ENCODE results near the gene ATAD3C.
A peak's percentile ranks its signal among the peaks of the same experiment; 100 is the strongest.
"Not testable (repeated sequence)": the region's sequence is repeated elsewhere in the genome, so short reads cannot be mapped to it uniquely, and the experiment has no call there.

Gene ATAD3C

GRCh38 chr1:1449099-1449739 is at the start of gene ATAD3C:
Gene ATAD3C, plus strand, starts transcription at chr1:1449689. Its CDS starts 995 bp downstream, at chr1:1450684.
- DNase-seq = no peak

- DNase-seq = no peak
Measured at GRCh38 chr1:1399872-1400575, 49.5 kb upstream of the ATAD3C start.

GRCh38 chr1:1400576-1401456 is 48.7 kb upstream of the ATAD3C start:
- DNase-seq = no peak

- no peak for DNase-seq
Measured at GRCh38 chr1:1401457-1402010, 48.0 kb upstream of the ATAD3C start.

- peak; percentile 16 for DNase-seq
Measured at GRCh38 chr1:1402072-1402900, 47.2 kb upstream of the ATAD3C start.

GRCh38 chr1:1402901-1403392 is 46.5 kb upstream of the ATAD3C start:
- DNase-seq = not testable (repeated sequence)

- DNase-seq = no peak
Measured at GRCh38 chr1:1403653-1404052, 45.8 kb upstream of the ATAD3C start.

- no peak for DNase-seq
Measured at GRCh38 chr1:1406101-1406820, 43.2 kb upstream of the ATAD3C start.

- DNase-seq = peak; percentile 94
Measured at GRCh38 chr1:1406821-1407635, 42.5 kb upstream of the ATAD3C start, which contains the start of gene MRPL20. Gene MRPL20, minus strand, starts transcription at chr1:1407293. Its CDS starts 76 bp downstream, at chr1:1407217.

- DNase-seq = no peak
Measured at GRCh38 chr1:1407636-1408318, 41.7 kb upstream of the ATAD3C start.

GRCh38 chr1:1410238-1410637 is 39.3 kb upstream of the ATAD3C start:
- not testable (repeated sequence) for DNase-seq

GRCh38 chr1:1411626-1412025 is 37.9 kb upstream of the ATAD3C start:
- no peak for DNase-seq

GRCh38 chr1:1412311-1412902 is 37.1 kb upstream of the ATAD3C start:
- not testable (repeated sequence) for DNase-seq

- no peak for DNase-seq
Measured at GRCh38 chr1:1415751-1416150, 33.7 kb upstream of the ATAD3C start.

GRCh38 chr1:1417396-1417795 is 32.1 kb upstream of the ATAD3C start:
- not testable (repeated sequence) for DNase-seq

- not testable (repeated sequence) for DNase-seq
Measured at GRCh38 chr1:1417825-1418463, 31.5 kb upstream of the ATAD3C start.

- no peak for DNase-seq
Measured at GRCh38 chr1:1418464-1419362, 30.8 kb upstream of the ATAD3C start.

- DNase-seq = no peak
Measured at GRCh38 chr1:1419363-1419812, 30.1 kb upstream of the ATAD3C start.
